ENCODE measurements around the gene PNMT.

The PNMT gene

GRCh38 chr17:39633570-39634183 lies 34.6 kb upstream of the PNMT start:
- in situ Hi-C loops (cut with MboI; ENCODE audit: low sequenced_read_pairs) = no loop called here

GRCh38 chr17:39634384-39634871 lies 33.8 kb upstream of the PNMT start:
- in situ Hi-C loops (cut with MboI; ENCODE audit: low sequenced_read_pairs) = no loop called here

GRCh38 chr17:39635614-39636176 lies 32.6 kb upstream of the PNMT start:
- in situ Hi-C loops (cut with MboI; ENCODE audit: low sequenced_read_pairs) = no loop called here

- in situ Hi-C loops (cut with MboI; ENCODE audit: low sequenced_read_pairs) = no loop called here
Observed at GRCh38 chr17:39636587-39636926, 31.7 kb upstream of the PNMT start.

- in situ Hi-C loops (cut with MboI; ENCODE audit: low sequenced_read_pairs) = no loop called here
Observed at GRCh38 chr17:39636927-39637736, 31.1 kb upstream of the PNMT start, which contains the start of gene STARD3. STARD3 (plus strand) TSS chr17:39637144; CDS start chr17:39653532, 16,388 bp downstream.

- in situ Hi-C loops (cut with MboI; ENCODE audit: low sequenced_read_pairs) = no loop called here
Observed at GRCh38 chr17:39638317-39638716, 29.9 kb upstream of the PNMT start.

GRCh38 chr17:39639043-39639442 lies 29.2 kb upstream of the PNMT start:
- in situ Hi-C loops (cut with MboI; ENCODE audit: low sequenced_read_pairs) = no loop called here

- in situ Hi-C loops (cut with MboI; ENCODE audit: low sequenced_read_pairs) = no loop called here
Observed at GRCh38 chr17:39639566-39640458, 28.4 kb upstream of the PNMT start.

- in situ Hi-C loops (cut with MboI; ENCODE audit: low sequenced_read_pairs) = no loop called here
Observed at GRCh38 chr17:39640591-39641031, 27.6 kb upstream of the PNMT start.

- in situ Hi-C loops (cut with MboI; ENCODE audit: low sequenced_read_pairs) = no loop called here
Observed at GRCh38 chr17:39641097-39641496, 27.2 kb upstream of the PNMT start.

- in situ Hi-C loops (cut with MboI; ENCODE audit: low sequenced_read_pairs) = no loop called here
Observed at GRCh38 chr17:39641883-39642282, 26.4 kb upstream of the PNMT start.

- in situ Hi-C loops (cut with MboI; ENCODE audit: low sequenced_read_pairs) = no loop called here
Observed at GRCh38 chr17:39642291-39643074, 25.8 kb upstream of the PNMT start.

- in situ Hi-C loops (cut with MboI; ENCODE audit: low sequenced_read_pairs) = no loop called here
Observed at GRCh38 chr17:39643271-39643670, 25.0 kb upstream of the PNMT start.

- in situ Hi-C loops (cut with MboI; ENCODE audit: low sequenced_read_pairs) = no loop called here
Observed at GRCh38 chr17:39647256-39647655, 21.0 kb upstream of the PNMT start.

GRCh38 chr17:39648616-39649366 lies 19.5 kb upstream of the PNMT start:
- in situ Hi-C loops (cut with MboI; ENCODE audit: low sequenced_read_pairs) = no loop called here

- in situ Hi-C loops (cut with MboI; ENCODE audit: low sequenced_read_pairs) = no loop called here
Observed at GRCh38 chr17:39650121-39650579, 18.1 kb upstream of the PNMT start.

GRCh38 chr17:39651923-39652586 lies 16.2 kb upstream of the PNMT start:
- in situ Hi-C loops (cut with MboI; ENCODE audit: low sequenced_read_pairs) = no loop called here

- in situ Hi-C loops (cut with MboI; ENCODE audit: low sequenced_read_pairs) = no loop called here
Observed at GRCh38 chr17:39652587-39653315, 15.5 kb upstream of the PNMT start.

All from hTERT RPE-1 (cell line).